CD14-positive monocyte (primary cell): ENCODE data around the gene TNKS1BP1. TPM values are rescaled to one million over a fixed set of nuclear protein-coding genes. Genes with fewer than 3 reads are reported as not detected.

Source experiments
- DNase-seq, 3 donors: peaks; one replicate each; pipeline ENCODE4 v3.0.0-alpha.2; 2011 to 2022
- H2AFZ ChIP-seq: 2 replicates; pipeline ENCODE4 v1.6.0; 2012; ENCODE audit warnings: mild to moderate bottlenecking, low read depth, low read length, inconsistent platforms; ENCODE audit not compliant: insufficient read depth, poor library complexity, severe bottlenecking
- H3K27ac ChIP-seq, 2 donors: 1 replicate in 1 of 2; 2 replicates in 1 of 2; pipeline ENCODE4 v1.5.1; 2012 to 2013; ENCODE audit warnings: low read length in 2 of 2, control low read depth in 1 of 2, inconsistent platforms in 1 of 2, low read depth in 1 of 2, mild to moderate bottlenecking in 1 of 2
- H3K27me3 ChIP-seq, 2 donors: one replicate each; pipeline versions ENCODE4 v1.6.0 to v1.6.1; 2011 to 2013; ENCODE audit warnings: low read length in 2 of 2; ENCODE audit not compliant: control insufficient read depth in 2 of 2, insufficient read depth in 2 of 2
- H3K36me3 ChIP-seq, 2 donors: replicated peaks in 1 of 2; 1 replicate in 1 of 2; 2 replicates in 1 of 2; pipeline versions ENCODE4 v1.5.1 to v1.6.1; 2012 to 2013; ENCODE audit warnings: low read length in 2 of 2, control low read depth in 1 of 2, inconsistent platforms in 1 of 2, mild to moderate bottlenecking in 1 of 2; ENCODE audit not compliant: insufficient read depth in 2 of 2, control insufficient read depth in 1 of 2
- H3K4me1 ChIP-seq, 2 donors: 1 replicate in 1 of 2; 2 replicates in 1 of 2; pipeline versions ENCODE4 v1.5.1 to v1.6.1; 2012 to 2013; ENCODE audit warnings: low read length in 2 of 2, control low read depth in 1 of 2, inconsistent platforms in 1 of 2, mild to moderate bottlenecking in 1 of 2, moderate library complexity in 1 of 2; ENCODE audit not compliant: insufficient read depth in 2 of 2, control insufficient read depth in 1 of 2
- H3K4me2 ChIP-seq: replicated peaks from 2 replicates; pipeline ENCODE3; 2012; ENCODE audit warnings: low read length, moderate library complexity, mild to moderate bottlenecking; ENCODE audit not compliant: poor library complexity, severe bottlenecking; ENCODE audit errors: extremely low read depth
- H3K4me3 ChIP-seq, 3 experiments: fragments of 200-600 bp in 1 of 3; sonication (generic) in 1 of 3; replicated peaks in 1 of 3; 1 replicate in 2 of 3; 2 replicates in 1 of 3; pipeline ENCODE4 v1.5.1; 2011 to 2013; ENCODE audit warnings: low read length in 3 of 3, mild to moderate bottlenecking in 3 of 3, control low read depth in 2 of 3, low read depth in 2 of 3, inconsistent platforms in 1 of 3, moderate library complexity in 1 of 3
- H3K79me2 ChIP-seq: 2 replicates; pipeline ENCODE4 v1.6.0; 2012; ENCODE audit warnings: mild to moderate bottlenecking, control low read depth, inconsistent platforms, low read length, moderate library complexity; ENCODE audit not compliant: insufficient read depth
- H3K9ac ChIP-seq: 2 replicates; pipeline ENCODE4 v1.6.0; 2017; ENCODE audit warnings: low read length, mild to moderate bottlenecking; ENCODE audit not compliant: insufficient read depth, poor library complexity, severe bottlenecking
- H3K9me3 ChIP-seq, 2 donors: replicated peaks in 1 of 2; 1 replicate in 1 of 2; 2 replicates in 1 of 2; pipeline versions ENCODE4 v1.5.1 to v1.6.1; 2012 to 2013; ENCODE audit warnings: low read length in 2 of 2, control low read depth in 1 of 2; ENCODE audit not compliant: control insufficient read depth in 1 of 2, insufficient read depth in 1 of 2
- H4K20me1 ChIP-seq: 2 replicates; pipeline ENCODE4 v1.6.0; 2012; ENCODE audit warnings: mild to moderate bottlenecking, low read length, control low read depth, moderate library complexity; ENCODE audit not compliant: insufficient read depth
- H3K27ac Mint-ChIP-seq, 7 donors: one replicate each; pipeline ENCODE4 v1.8.0; 2020; ENCODE audit warnings: mild to moderate bottlenecking in 7 of 7, mixed read lengths in 7 of 7, moderate library complexity in 6 of 7, inconsistent platforms in 2 of 7
- H3K27me3 Mint-ChIP-seq, 3 donors: one replicate each; pipeline ENCODE4 v1.8.0; 2021 to 2022; ENCODE audit warnings: low read depth in 3 of 3, mild to moderate bottlenecking in 3 of 3, mixed read lengths in 3 of 3, moderate library complexity in 3 of 3, inconsistent platforms in 1 of 3
- H3K36me3 Mint-ChIP-seq, 2 donors: one replicate each; pipeline ENCODE4 v1.8.0; 2020; ENCODE audit warnings: mixed read lengths in 2 of 2, inconsistent platforms in 1 of 2, mild to moderate bottlenecking in 1 of 2
- H3K4me1 Mint-ChIP-seq: one replicate; pipeline ENCODE4 v1.8.0; 2020; ENCODE audit warnings: mild to moderate bottlenecking, mixed read lengths
- H3K4me3 Mint-ChIP-seq, 2 donors: one replicate each; pipeline ENCODE4 v1.8.0; 2020; ENCODE audit warnings: mild to moderate bottlenecking in 2 of 2, mixed read lengths in 2 of 2, moderate library complexity in 1 of 2
- H3K9me3 Mint-ChIP-seq, 7 donors: one replicate each; pipeline ENCODE4 v1.8.0; 2020 to 2022; ENCODE audit warnings: mixed read lengths in 7 of 7, mild to moderate bottlenecking in 6 of 7, moderate library complexity in 6 of 7, inconsistent platforms in 2 of 7
- WGBS: methylation state at CpG from one replicate; pipeline ENCODE4 v1.1.5; 2013; ENCODE audit warnings: missing lambda C conversion rate; ENCODE audit not compliant: insufficient coverage; 5-methylcytosine and 5-hydroxymethylcytosine counted together
- intact Hi-C, 2 donors: fragments of 100-400 bp; cut with micrococcal nuclease; formaldehyde crosslinking; loops; one replicate each; pipeline versions ENCODE4 v1.15.0 to v1.15.1; 2023
- polyA plus RNA-seq, 3 donors: library from polyadenylated mRNA; depleted of rRNA in 1 of 3; unstranded in 2 of 3; stranded (reverse) in 1 of 3; fragments of 300-500 nt in 2 of 3; fragments of >200 nt in 1 of 3; fragmentation: Illumina TruSeq in 2 of 3; gene quantifications; 1 replicate in 2 of 3; 2 replicates in 1 of 3; pipeline ENCODE4 v1.2.3, GENCODE V29; 2012 to 2021
- TF ChIP-seq, protein P1 (sequence below): fragments of 200-600 bp; IDR thresholded peaks from one replicate; pipeline ENCODE4 v1.8.0; 2022; ENCODE audit warnings: antibody characterized with exemption, mild to moderate bottlenecking

TNKS1BP1 gene
- polyA plus RNA-seq, 3 donors, result 0.29 to 1.2 (median 0.50) TPM

DNA sequence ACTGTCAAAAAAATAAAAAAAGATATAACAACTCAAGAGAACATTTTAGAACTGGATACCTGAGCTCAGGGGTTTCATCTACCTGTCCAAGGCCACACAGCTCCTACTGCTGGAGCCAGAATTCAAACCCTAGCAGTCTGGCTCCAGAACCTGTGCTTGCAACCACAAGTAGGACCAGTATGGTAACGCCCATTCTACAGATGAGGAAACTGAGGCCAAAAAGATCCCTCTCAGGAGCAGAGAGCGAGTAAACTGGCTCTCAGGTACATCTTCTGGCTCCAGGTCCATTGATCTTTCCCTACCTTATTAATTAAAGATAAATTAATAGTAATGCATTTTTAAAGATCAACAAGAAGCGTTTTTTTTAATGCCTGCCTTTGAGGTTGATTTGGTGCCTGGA lies 32.6 kb upstream of the TNKS1BP1 start:
- DNase-seq, result no peak
- no peaks in the 10 kb centered on the region for H3K9me3 ChIP-seq
- peaks cover 0 to 1% (median 0%) of the 10 kb centered on the region in 7 donors for H3K9me3 Mint-ChIP-seq
- no peaks in the 10 kb centered on the region for H3K79me2 ChIP-seq
- peaks cover 25% of the 10 kb centered on the region for H3K4me1 Mint-ChIP-seq
- H4K20me1 ChIP-seq, result no peaks in the 10 kb centered on the region
- no peak overlapping the region for H3K27ac Mint-ChIP-seq
- no peaks in the 10 kb centered on the region for H3K36me3 Mint-ChIP-seq
- no peak overlapping the region for H2AFZ ChIP-seq
- H3K27me3 ChIP-seq, result no peaks in the 10 kb centered on the region
- peaks cover 0 to 3% (median 2%) of the 10 kb centered on the region in 3 donors for H3K27me3 Mint-ChIP-seq
- H3K4me1 ChIP-seq, result peaks cover 26 to 29% of the 10 kb centered on the region in 2 donors
- H3K4me3 ChIP-seq, result no peak overlapping the region
- H3K4me3 Mint-ChIP-seq, result no peak overlapping the region
- H3K36me3 ChIP-seq, result no peaks in the 10 kb centered on the region
- WGBS, result 80% methylated on average over 1 of the region's 3 CpGs
- H3K9ac ChIP-seq, result no peak overlapping the region
- no peak overlapping the region for H3K4me2 ChIP-seq
- intact Hi-C loops, result loop anchor here in 1 of 2 donors (10.0 kb wide), 1 partner anchor 287 kb away; the partner anchor contains the start of gene YPEL4
- TF ChIP-seq, protein P1, sequence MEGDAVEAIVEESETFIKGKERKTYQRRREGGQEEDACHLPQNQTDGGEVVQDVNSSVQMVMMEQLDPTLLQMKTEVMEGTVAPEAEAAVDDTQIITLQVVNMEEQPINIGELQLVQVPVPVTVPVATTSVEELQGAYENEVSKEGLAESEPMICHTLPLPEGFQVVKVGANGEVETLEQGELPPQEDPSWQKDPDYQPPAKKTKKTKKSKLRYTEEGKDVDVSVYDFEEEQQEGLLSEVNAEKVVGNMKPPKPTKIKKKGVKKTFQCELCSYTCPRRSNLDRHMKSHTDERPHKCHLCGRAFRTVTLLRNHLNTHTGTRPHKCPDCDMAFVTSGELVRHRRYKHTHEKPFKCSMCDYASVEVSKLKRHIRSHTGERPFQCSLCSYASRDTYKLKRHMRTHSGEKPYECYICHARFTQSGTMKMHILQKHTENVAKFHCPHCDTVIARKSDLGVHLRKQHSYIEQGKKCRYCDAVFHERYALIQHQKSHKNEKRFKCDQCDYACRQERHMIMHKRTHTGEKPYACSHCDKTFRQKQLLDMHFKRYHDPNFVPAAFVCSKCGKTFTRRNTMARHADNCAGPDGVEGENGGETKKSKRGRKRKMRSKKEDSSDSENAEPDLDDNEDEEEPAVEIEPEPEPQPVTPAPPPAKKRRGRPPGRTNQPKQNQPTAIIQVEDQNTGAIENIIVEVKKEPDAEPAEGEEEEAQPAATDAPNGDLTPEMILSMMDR, result no peak
- H3K27ac ChIP-seq, result no peak overlapping the region

DNA sequence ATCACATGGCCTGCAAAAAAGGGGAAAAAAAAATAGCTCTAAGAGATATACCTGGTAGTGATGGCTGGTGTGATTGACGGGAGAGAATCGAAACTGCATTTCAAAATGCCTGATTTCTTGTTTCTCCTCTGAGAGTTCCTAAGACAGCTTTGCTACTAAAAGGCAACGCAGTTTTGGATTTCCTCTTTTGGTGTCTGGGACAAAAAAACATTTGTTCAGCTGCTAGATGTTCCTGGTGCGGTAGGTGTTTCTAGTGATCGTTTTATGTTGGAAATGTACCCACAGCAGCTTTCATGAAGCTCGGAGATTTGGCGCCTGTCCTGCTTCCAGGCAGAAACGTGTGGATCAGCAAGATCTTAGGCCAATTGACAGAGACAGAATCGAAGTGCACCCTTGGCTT lies 31.5 kb upstream of the TNKS1BP1 start:
- Histone ChIP-seq H3K9ac (peak overlapping the region; percentile 0), H3K4me3 (peak overlapping the region in 1 of 3 experiments; percentile 19), H3K79me2 (no peaks in the 10 kb centered on the region), H3K9me3 (no peaks in the 10 kb centered on the region), H3K36me3 (no peaks in the 10 kb centered on the region), H2AFZ (peak overlapping the region; percentile 69), H3K27ac (peak overlapping the region in 1 of 2 donors; percentile 33), H3K4me2 (peak overlapping the region; percentile 52), H3K27me3 (no peaks in the 10 kb centered on the region), H3K4me1 (peaks cover 26 to 29% of the 10 kb centered on the region in 2 donors), H4K20me1 (no peaks in the 10 kb centered on the region)
- peak overlapping the region in 1 of 2 donors; percentile 70 for H3K4me3 Mint-ChIP-seq
- H3K27ac Mint-ChIP-seq, result peak overlapping the region in 6 of 7 donors; percentile 6 to 86 (median 49)
- H3K27me3 Mint-ChIP-seq, result peaks cover 0 to 3% (median 2%) of the 10 kb centered on the region in 3 donors
- H3K4me1 Mint-ChIP-seq, result peaks cover 25% of the 10 kb centered on the region
- peaks cover 0 to 4% (median 2%) of the 10 kb centered on the region in 7 donors for H3K9me3 Mint-ChIP-seq
- DNase-seq, result peak in 1 of 3 donors; percentile 33
- TF ChIP-seq, protein P1, result no peak
- no peaks in the 10 kb centered on the region for H3K36me3 Mint-ChIP-seq
- 7% methylated on average over 9 of the region's 9 CpGs for WGBS
- intact Hi-C loops, result loop anchor here in 1 of 2 donors (10.0 kb wide), 1 partner anchor 289 kb away; the partner anchor contains the start of gene YPEL4
